GM10266 (cell line): ENCODE results near the gene ZFP62.
"Not testable (repeated sequence)": the region's sequence is repeated elsewhere in the genome, so short reads cannot be mapped to it uniquely, and the experiment has no call there.

ENCODE experiments used
- DNase-seq: peaks from one replicate; pipeline ENCODE4 v3.0.0; 2012; ENCODE audit errors: extremely low spot score
- CTCF ChIP-seq: IDR thresholded peaks from 2 replicates; pipeline ENCODE4 v1.5.1; 2012; ENCODE audit warnings: mild to moderate bottlenecking, low read depth; ENCODE audit not compliant: control insufficient read depth, insufficient read depth; ENCODE audit errors: missing control alignments

ZFP62 gene

GRCh38 chr5:180901319-180902009, 40.4 kb upstream of the ZFP62 start:
- TF ChIP-seq CTCF, result no peak
- DNase-seq, result no peak

- DNase-seq, result no peak
- no peak for TF ChIP-seq CTCF
Measured at GRCh38 chr5:180900178-180900577, 39.1 kb upstream of the ZFP62 start.

- no peak for TF ChIP-seq CTCF
- DNase-seq, result no peak
Measured at GRCh38 chr5:180898621-180899246, 37.7 kb upstream of the ZFP62 start, which contains the start of gene BTNL8. TSS of gene BTNL8 (plus strand) at chr5:180899159. CDS start at chr5:180899311, 152 bp downstream.

GRCh38 chr5:180895330-180895729, 34.3 kb upstream of the ZFP62 start:
- not testable (repeated sequence) for DNase-seq

- DNase-seq, result no peak
- TF ChIP-seq CTCF, result no peak
Measured at GRCh38 chr5:180889381-180889780, 28.3 kb upstream of the ZFP62 start.

GRCh38 chr5:180885845-180886529, 24.9 kb upstream of the ZFP62 start:
- DNase-seq, result not testable (repeated sequence)

- TF ChIP-seq CTCF, result no peak
- DNase-seq, result no peak
Measured at GRCh38 chr5:180875860-180876426, 14.9 kb upstream of the ZFP62 start.

- TF ChIP-seq CTCF, result no peak
- DNase-seq, result no peak
Measured at GRCh38 chr5:180874804-180875582, 13.9 kb upstream of the ZFP62 start.
